SK-N-SH treated with all-trans-retinoic acid at 6 μM for 48 hours (cell line): Measurements from ENCODE around the gene DCDC1.

Source experiments
- CREB5 ChIP-seq: fragments of 250-450 bp; sonication (Bioruptor Pico); IDR thresholded peaks from 2 replicates; pipeline ENCODE4 v1.5.1; 2020; ENCODE audit warnings: low read depth, mild to moderate bottlenecking, moderate library complexity
- ISL1 ChIP-seq: fragments of 250-450 bp; sonication (Bioruptor Pico); IDR thresholded peaks from 2 replicates; pipeline ENCODE4 v2.1.2; 2022; ENCODE audit warnings: mild to moderate bottlenecking, moderate library complexity
- PATZ1 ChIP-seq: fragments of 250-450 bp; sonication (Bioruptor Pico); IDR thresholded peaks from 2 replicates; pipeline ENCODE4 v1.8.0; 2020; ENCODE audit warnings: mild to moderate bottlenecking, moderate library complexity, borderline replicate concordance
- POU6F1 ChIP-seq: fragments of 250-450 bp; sonication (Bioruptor Pico); IDR thresholded peaks from 2 replicates; pipeline ENCODE4 v1.8.0; 2021; ENCODE audit warnings: low read depth, mild to moderate bottlenecking, moderate library complexity, borderline replicate concordance
- TCF4 ChIP-seq: fragments of 250-450 bp; sonication (Bioruptor Pico); IDR thresholded peaks from 2 replicates; pipeline ENCODE4 v1.8.0; 2021; ENCODE audit warnings: mild to moderate bottlenecking, moderate library complexity, borderline replicate concordance
- TOX ChIP-seq: fragments of 250-450 bp; sonication (Bioruptor Pico); IDR thresholded peaks from 2 replicates; pipeline ENCODE4 v1.8.0; 2021; ENCODE audit warnings: mild to moderate bottlenecking, moderate library complexity, borderline replicate concordance

GRCh38 chr11:31361743-31362142, 7.8 kb downstream of the DCDC1 start:
- TF ChIP-seq TOX (CRISPR knock-in tag) (no peak), PATZ1 (CRISPR knock-in tag) (no peak), POU6F1 (CRISPR knock-in tag) (no peak), CREB5 (CRISPR knock-in tag) (no peak), TCF4 (CRISPR knock-in tag) (no peak), ISL1 (no peak)
